GM19397 (cell line): Measurements from ENCODE around the gene NCKAP5L.
"Not testable (repeated sequence)": the region's sequence is repeated elsewhere in the genome, so short reads cannot be mapped to it uniquely, and the experiment has no call there.

Experiments used
- ATAC-seq: cut with Tn5 transposase; IDR thresholded peaks from one replicate; pipeline ENCODE4 v1.9.1; 2021; ENCODE audit warnings: mild to moderate bottlenecking, moderate library complexity; ENCODE audit not compliant: unreplicated experiment

Gene NCKAP5L, protein sequence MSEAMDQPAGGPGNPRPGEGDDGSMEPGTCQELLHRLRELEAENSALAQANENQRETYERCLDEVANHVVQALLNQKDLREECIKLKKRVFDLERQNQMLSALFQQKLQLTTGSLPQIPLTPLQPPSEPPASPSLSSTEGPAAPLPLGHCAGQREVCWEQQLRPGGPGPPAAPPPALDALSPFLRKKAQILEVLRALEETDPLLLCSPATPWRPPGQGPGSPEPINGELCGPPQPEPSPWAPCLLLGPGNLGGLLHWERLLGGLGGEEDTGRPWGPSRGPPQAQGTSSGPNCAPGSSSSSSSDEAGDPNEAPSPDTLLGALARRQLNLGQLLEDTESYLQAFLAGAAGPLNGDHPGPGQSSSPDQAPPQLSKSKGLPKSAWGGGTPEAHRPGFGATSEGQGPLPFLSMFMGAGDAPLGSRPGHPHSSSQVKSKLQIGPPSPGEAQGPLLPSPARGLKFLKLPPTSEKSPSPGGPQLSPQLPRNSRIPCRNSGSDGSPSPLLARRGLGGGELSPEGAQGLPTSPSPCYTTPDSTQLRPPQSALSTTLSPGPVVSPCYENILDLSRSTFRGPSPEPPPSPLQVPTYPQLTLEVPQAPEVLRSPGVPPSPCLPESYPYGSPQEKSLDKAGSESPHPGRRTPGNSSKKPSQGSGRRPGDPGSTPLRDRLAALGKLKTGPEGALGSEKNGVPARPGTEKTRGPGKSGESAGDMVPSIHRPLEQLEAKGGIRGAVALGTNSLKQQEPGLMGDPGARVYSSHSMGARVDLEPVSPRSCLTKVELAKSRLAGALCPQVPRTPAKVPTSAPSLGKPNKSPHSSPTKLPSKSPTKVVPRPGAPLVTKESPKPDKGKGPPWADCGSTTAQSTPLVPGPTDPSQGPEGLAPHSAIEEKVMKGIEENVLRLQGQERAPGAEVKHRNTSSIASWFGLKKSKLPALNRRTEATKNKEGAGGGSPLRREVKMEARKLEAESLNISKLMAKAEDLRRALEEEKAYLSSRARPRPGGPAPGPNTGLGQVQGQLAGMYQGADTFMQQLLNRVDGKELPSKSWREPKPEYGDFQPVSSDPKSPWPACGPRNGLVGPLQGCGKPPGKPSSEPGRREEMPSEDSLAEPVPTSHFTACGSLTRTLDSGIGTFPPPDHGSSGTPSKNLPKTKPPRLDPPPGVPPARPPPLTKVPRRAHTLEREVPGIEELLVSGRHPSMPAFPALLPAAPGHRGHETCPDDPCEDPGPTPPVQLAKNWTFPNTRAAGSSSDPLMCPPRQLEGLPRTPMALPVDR (N-terminal part only)

DNA sequence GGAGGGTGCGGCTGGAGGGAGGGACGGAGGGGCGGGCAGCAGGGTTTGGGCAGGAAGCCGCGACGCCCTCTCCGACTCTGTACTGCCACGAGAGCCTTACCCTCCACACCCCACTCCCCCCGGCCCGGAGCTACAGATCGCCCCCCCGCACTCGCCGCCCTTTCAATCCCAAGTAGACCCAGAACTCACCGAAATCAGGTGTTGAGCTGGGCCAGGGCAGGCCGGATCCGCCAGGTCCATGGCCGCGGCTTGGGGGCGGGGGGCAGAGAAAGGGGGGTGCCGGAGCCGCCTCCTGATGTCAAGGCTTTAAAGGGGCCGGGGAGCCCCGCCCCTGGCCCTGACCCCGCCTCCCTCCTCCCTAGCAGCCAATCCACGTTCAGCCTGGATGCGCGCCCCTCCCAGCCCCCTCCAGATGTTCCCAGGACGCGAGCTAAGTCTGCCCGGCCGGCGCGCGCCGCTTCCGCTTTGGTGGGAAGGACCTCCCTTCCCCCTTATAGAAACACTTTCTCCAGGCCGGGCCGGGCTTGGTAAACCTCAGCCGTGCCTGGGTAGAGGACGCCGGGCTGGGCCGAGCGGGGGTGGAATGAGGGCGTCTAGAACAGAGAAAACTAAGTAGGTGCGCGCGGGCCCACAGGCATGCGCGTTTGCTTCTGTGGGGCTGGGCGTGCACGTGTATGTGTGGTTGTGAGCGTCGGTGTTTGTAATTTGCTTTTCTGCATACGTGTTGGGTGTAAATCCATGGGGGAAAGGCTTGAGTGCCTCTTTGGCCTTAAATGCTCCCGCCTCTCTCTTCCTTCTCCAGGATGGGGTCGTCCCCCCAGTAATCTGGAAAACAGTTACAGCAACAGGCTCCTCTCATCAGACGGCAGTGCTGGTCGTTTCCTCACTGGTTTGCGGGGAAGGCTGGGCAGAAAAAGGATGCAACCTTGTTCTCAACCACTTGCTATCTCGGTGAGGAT is at the start of gene NCKAP5L:
Gene NCKAP5L (minus strand): TSS at position 281 of the 959 bp plus-strand sequence. CDS start 24,369 bp downstream, outside the sequence.
- ATAC-seq, result peak; percentile 91

DNA sequence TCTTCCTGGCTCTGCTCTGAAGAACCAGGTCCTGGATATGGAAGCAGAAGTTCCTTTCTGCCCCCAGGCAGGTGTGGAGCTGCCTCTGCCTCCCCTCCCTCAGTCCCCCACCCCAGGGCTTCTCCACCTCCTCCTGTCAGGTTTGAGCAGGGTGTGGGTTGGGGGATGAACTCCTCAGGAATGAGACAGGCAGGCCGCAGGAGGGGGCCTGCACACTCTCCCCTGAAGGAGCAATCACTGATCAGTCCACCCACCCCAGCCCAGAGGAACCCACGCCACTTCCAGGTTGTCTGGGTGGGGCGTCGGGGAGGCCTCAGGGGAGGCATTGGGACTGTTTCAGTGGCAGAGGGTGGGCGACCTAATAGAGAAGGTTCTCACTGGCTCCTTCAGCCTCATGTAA is 48.9 kb upstream of the NCKAP5L start:
- no peak for ATAC-seq

DNA sequence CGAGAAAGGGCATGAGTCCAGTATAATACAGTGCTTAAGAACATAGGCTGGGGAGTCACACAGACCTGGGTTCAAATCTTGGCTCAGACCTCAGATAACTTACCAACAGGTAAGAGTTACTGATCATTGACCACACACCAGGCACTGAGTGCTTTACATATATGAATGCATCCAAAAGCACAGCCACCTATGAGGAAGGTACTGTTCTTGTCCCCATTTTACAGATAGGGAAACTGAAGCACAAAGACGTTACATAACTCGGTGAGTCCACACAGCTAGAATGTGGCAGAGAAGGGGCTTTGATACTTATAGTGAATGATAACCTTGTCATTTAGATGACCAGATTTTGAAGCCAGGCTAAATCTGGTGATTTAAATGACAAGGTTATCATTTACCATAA is 47.9 kb upstream of the NCKAP5L start:
- ATAC-seq, result no peak

DNA sequence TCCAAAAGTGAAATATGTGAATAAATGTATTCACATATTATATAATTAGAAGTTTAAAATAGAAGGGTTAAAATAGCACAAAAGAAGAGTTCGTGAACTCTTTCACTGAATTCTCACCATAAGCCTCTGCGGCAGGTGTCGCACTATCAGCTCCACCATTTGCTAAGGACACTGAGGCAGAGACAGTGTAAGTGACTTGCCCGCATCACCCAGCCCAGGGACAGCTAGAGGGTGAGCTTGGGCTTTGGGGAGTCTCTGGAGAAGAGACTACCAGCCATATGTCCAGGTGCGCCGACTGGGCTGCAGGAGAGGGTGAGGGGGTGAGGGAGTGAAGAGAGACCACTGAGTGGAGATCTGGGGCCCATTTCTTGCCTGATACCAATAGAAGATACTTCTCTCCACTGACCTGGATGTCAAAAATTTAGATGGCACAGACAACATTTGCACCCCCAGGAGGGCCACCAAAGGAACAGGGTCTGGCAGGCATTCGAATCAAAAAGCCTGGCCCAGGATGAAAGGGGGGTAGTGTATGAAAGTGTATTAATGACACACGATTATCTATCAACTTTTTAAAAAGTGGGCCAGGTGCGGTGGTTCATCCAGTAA is 47.0 kb upstream of the NCKAP5L start:
- ATAC-seq, result no peak

DNA sequence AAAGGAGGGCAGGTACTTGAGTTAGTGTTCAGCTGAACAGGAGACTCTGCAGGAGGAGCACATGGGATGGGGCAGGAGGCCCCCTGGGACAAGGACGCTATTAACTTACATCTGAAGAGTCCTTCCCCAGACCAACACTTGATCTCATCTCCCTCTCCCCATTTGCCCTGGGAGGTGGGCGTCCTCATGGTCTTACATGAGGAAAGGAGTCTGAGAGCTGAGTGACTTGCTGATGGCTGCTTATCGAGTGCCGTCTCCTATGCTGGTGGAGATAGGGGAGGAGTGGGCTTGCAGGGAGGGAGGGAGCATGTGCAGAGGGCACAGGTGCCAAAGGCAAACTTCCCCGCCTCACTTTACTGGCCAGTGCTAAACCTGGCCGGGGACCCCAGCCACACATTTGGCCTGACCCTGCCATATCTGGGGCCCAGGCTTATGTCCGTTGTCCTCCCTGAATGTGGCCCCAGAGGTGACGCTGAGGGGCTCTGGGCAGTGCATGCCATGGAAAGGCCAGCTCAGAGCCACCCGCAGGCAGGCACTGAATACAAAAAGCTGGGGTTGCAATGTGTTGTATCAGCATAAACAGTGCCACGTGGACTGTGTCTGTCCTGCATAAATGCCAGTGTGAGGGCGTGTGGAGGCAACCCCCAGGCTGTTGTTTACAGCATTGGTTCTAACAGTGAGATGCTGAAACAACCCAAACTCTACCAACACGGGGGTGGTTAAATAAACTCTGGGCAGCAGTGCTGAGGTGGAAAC is 46.1 kb upstream of the NCKAP5L start:
- ATAC-seq, result no peak

DNA sequence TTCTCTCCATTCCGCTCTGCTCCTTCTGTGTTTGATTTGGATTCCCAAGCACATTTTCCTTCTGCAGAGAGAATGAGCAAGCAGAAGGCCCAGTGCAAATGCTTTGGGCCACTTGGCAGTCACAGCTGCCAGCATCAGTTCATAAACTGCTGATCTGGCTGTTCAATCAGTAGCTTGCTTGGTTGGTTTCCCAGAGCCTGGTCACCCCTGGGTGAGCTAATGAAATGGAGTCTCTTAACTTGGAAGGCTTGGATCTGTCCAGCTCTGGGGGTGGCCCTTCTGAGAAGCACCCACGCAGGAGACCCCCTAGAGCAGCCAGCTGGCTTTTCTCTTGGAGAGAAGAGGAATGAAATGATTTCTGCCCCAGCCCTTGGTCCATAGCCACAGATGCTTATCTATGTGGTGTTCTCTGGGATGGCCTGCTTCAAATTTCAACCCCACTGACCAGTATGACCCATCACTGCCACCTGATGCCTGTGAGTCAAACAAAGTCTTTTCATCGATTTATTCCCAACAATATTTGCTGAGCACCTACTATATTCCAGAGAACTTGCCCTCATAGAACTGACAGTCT is 45.2 kb upstream of the NCKAP5L start:
- ATAC-seq, result no peak

DNA sequence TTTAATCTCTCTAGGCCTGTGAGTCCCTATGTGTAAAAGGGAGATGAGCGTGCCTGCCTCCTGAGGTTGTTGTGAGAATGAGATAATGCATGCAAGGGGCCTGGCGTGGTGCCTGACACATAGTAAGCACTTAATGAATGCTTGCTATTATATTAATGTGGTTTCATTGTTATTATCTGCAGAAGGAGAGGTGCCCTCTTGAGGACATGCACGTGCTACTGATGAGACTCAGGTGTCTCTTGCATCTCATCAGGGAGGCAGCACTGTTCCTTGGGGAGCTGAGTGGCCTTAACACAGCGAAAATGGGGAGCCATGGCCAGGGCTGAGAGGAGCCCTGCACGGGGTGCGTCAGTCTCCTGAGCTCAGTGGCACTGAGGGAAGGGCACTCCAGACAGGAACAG is 44.6 kb upstream of the NCKAP5L start:
- ATAC-seq, result no peak

DNA sequence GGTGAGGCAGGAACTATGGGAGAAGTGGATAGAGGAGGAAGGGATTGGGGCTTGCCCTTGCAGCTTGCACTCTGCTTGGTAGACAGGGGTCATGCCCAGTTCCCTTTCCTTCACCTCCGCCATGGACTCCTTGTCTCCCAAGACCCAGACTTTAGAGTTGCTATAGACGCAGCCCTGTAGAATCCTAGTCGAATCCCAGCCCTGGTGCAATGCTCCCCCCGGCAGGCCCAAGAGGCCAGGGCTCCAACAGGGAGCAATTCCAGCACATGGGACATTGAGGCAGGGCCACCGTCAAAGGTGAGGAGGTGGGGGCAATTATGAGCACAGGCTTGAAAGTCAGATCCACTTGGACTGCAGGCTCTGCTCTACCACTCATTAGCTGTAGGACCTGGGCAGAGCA is 44.2 kb upstream of the NCKAP5L start:
- no peak for ATAC-seq

DNA sequence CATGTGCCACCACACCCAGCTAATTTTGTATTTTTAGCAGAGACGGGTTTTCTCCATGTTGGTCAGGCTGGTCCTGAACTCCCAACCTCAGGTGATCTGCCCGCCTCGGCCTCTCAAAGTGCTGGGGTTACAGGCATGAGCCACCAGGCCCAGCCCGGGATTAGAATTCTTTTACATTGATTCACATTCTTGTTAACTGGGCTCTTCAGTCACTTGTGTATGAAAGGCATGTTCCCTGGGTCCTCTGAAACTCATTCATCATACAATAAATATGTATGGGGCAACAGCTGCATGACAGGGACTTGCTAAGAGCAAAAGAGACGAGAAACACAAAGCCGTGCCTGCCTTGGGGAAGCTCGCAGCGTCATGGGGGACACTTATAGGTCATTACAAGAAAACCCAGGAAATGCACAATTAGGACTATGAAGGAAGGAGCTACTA is 43.6 kb upstream of the NCKAP5L start:
- not testable (repeated sequence) for ATAC-seq

DNA sequence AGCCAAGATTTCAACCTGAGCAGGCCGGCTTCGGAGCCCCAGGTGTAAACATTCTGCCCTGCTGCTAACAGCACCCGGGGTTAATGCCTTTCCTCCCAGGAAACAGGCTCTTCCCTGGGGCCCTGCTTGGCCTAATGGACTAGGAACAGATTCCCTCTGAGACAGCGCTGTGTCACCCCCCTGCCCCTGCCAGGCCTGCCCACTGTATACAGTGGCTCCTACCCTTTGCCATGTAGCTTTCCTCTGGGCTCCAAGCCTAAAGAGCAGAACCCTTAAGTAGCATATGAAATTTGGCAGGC is 43.0 kb upstream of the NCKAP5L start:
- ATAC-seq, result no peak

DNA sequence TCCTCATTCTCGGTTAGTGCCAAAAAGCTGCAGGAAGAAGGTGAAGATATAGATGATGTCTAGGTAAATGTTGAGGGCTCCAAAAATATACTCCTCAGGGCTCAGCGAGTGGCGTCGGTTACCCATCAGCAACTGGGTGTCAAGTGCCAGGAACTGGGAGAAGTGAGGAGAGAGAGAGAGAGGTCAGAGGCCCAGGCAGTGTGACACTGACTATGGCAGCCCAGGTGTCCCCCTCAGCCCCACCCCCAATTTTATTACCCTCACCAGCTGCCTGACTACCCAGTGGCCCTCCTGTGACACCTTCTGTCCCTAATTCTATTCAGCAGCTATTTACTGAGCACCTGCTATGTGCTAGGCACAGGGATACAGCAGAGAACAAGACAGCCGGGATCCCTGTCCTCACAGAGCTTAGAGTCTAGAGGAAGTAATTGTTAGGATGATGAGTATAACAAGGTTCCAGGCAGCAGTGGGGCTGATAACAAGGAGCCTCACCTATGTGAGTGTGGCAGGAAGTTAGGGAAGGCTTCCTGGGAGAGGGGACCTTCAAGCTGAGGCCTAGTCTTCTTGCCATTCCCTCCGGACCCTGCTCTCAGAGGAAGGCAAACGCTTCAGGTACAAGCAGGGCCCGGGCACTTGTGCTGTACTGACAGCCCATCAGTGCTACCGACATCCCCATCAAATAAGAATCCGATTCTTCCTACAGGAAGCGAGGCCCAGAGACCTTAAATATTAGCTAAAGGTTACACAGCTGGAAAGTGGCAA is 42.5 kb upstream of the NCKAP5L start:
- no peak for ATAC-seq

DNA sequence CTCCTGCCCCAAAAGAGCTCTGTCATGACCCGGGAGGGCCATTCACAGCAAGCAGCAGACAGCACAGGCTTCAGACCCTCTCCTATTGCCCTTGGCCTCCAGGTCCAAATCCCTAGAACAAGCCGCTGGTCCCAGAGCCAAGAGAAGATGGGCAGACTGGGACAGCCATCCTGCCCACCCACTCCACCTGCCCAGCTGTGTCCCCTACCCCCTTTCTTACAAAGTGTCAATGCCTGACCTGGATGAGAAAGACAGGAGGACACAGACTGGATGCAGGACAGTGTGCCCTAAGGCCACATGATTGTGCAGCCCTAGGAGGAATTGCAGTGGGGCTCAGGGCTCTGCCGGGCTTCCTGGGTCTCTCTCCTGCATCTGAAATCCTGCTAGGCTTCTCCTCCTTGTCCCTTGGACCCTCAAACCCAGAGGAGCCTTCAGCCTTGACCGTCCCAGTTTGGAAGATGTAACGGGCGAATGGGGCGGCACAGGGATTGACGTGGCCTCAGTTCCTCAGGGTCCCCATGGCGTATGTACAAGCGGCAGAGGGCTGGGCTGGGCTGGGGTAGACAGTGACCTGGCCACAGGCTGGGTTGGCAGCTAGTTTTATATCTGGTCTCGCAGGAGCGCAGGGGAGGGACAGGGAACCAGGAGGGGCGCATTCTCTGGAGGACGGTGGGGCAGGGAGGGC is 41.7 kb upstream of the NCKAP5L start:
- ATAC-seq, result no peak

DNA sequence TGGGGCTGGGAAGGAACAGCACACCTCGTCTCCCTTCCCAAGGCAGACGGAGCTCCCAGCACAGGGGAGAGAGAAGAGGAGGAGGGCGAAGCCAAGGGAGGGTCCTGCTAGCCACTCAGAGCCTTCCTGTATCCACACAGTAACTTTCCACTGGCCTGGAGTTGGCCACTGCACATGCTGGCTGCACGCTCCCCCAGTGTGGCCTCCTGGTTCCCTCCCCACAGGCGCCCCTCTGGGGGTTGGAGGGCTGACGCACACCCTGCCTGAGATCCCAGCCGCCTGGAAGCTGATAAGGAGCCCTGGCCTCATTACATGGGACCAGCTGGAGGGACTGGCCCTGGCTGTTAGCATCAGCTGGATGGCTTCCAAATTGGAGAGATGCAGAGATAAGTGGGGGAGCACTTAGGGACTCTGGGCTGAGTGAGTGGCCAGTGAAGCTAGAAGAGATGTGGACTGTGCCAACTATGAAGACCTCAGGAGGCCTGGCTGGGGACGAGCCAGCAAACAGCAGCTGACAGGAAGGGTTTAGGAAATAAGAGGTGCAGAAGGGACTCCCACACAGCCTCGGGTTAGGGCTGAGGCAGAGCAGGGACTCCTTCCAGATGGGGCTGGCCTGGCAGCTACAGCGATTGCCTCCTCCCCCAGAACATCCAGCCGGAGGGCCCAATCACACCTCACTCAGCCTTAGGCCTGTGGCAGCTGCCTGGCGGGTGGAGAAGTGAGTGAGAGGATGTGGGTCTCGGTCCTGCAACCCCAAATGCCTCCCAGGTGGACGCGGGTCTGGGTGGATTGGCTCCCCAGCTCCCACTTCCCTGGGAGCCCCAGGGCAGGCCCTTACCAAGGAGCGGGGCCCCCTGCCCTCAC is 41.0 kb upstream of the NCKAP5L start:
- ATAC-seq, result no peak

DNA sequence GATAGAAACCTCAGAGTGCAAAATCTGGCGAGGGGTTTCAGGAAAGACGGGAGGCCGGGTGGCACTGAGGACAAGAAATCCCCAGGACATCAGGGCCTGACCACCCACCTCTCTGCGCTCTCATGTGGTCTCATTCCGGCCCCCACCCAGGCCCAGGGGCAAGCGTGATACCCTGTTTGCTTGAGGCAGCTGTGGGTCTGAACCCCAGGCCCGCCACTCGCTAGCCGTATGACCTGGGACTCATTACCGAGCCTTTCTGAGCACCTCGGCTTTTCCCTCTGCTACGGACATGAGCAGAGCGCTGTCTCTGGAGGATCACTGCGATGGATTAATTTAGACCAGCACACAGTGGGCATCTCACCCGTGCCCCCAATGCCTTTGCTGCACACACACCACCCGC is 40.2 kb upstream of the NCKAP5L start:
- no peak for ATAC-seq

DNA sequence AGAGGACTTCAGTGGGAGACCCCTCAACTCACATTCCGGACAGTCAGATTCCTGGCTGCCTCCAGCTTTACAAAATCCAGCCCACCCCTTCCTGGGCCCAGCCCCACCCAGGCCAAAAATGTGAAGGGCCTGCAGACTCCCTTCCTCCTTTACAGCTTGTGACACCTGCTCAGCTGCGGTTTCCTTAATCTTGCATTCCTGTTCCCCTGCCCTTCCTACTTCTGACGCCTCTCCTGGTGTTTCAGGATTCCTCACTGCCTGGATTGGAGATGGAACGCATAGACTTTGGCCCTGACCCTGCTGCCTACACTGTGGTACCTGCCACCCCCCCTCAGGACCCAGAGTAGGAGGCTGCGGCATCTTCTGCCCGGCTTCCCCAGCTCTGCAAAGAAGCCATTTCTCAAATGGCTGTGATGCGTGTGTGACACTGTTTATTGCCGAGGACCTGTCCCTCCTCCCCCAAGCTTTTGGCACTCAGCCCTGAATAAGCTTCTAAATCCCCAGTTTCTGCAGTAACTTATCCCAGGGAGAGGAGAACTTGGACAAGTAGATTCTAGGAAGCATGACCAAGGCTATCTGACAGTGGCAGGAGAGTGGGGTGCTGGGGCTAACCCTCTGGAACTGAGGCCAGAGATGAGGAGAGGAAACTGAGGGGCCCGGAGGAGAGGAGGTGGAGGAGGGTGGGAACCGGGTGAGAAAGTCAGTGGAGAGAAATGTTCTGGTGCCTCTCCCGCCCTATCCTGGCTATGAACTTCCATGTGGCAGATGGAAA is 39.5 kb upstream of the NCKAP5L start:
- ATAC-seq, result no peak
